GM18502 (cell line): ENCODE results near the gene PKNOX2.

ENCODE experiments used
- ATAC-seq: cut with Tn5 transposase; IDR thresholded peaks from one replicate; pipeline ENCODE4 v1.9.1; 2021; ENCODE audit warnings: mild to moderate bottlenecking; ENCODE audit not compliant: unreplicated experiment, poor library complexity

PKNOX2 gene

DNA sequence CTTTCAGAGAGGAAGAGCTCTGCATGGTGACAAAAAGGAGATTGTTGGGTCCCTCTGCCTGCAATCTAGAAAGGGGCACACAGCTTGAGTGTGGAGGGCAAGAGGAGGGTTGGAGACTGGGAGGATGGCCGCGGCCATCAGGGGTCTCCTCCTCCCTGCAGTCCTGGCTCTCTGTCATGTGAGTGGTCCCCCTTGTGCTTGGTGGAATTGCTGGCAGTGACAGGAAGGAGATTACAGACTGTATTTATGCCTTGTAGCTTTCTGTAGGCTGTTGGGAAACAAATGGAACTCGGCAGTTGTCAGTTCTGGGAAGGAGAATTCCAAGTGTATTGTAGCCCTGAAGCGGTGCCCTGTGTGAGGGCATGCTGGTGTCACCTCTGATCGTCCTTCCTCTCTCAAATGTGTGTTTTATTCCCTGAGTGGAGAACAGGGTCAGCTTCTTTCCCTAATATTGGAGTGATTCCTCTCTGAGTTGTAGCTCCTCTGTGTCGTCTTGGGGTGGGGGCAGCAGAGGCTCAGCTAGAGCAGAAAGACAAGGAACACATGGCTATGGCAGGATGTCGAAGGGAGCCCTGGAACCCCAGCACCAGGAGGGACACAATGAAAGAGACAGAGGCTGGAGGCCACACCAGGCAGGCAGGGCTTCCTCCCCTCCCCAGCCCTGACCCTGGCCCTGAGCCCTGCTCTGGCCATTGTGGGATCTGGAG, 163.1 kb downstream of the PKNOX2 start:
- ATAC-seq = no peak

DNA sequence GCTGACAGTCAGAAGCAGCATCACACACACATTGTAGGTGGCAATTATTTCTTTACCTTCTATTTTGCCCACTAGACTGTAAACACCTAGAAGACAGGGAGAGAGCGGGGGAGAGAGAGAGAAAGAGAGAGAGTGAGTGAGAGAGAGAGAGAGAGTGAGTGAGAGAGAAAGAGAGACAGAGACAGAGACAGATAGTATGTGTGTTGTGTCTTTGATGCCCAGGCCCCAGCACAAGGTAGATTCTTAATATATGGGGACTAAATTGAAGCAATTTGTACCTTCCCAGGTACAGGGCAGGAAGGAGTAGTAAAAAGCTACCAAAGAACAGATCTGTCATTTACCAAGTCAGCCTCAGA, 163.7 kb downstream of the PKNOX2 start:
- no peak for ATAC-seq

DNA sequence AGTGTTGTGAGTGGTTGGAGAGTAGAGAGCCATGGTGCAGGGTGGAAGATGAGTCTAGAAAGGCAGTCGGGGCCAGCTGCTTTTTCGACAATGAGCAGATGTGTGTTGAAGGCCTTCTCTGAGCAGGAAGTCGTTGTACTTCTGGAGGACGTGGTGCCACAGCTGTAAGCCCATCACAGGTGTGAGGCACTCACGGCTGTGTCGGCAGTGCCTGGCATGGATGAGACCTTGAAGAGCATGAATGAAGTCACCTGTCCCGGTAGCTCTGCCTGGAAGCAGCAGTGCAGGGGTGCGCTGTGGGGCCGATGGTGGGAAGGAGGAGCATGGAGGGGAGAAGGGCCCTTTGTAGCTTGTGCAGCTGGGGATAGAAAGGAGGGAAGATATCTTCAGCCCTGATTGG, 165.2 kb downstream of the PKNOX2 start:
- ATAC-seq = no peak

DNA sequence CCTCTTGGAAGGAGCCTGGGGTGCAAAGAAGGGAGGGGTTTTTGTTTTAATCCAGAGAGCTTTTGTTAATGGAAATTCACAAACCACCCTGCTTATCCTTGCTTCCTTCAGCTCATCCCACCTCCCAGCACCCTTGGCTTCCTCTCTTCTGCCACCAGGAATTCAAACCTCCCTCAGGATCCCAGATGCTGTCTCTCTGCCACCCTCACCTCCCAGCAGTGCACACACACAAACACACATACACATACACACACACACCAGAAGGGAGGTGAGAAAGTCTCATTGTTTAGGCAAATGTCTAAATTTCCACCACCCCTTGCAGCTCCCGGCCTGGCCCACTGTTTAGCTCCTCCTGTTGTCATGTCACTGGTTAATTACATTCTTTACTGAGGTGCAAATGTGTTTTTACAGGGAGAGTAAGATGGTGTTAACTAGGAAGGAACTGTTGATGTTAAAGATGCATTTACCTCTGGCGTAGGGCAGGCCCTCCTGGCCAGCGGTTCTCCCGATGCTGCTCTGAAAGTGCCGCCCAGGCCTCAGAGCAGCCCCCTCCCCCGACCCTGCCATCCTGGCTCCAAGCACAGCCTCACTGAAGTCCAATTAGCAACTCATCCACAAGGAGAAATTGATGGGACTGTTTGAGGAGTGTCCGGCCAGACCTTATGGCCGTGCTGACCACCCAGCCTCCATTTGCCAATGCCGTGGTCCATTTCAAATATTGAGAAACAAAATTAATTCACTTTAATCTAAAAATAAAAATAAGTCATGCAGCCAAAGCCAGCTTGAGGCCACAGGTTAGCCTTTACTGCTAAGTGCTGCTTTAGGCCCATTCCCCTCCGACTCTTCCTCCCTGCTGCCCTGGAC, 166.1 kb downstream of the PKNOX2 start:
- no peak for ATAC-seq

DNA sequence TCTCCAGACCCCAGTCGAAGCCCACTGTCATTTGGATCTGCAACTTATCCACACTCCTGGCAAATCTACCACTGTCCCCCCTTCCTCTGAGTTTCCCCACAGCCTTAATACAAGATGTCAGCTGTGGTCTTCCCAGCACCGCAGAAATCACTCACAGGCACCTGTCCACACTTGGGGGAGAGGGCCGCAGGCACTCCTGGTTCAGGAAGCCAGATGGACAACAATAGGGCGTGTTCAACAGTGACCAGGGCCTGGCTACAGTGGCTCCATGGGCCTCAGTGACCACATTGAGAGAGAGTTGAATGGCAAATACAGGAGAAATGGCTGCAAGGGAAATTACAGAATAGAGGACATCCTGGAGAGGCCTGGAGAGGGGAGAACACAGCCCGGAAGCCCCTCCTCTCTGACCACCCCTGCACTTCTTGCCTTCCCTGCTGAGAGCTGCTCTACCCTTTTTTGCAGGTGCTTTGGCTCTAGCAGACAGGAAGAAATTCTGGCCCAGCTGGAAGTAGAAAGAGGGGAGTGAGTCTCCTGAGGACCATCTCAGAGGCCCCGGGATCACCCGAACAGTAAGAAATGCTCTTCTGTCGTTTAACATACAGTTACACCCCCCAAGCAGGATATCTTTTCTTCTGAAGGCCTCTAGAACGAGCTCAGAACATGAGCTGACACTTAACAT, 166.9 kb downstream of the PKNOX2 start:
- ATAC-seq = no peak

DNA sequence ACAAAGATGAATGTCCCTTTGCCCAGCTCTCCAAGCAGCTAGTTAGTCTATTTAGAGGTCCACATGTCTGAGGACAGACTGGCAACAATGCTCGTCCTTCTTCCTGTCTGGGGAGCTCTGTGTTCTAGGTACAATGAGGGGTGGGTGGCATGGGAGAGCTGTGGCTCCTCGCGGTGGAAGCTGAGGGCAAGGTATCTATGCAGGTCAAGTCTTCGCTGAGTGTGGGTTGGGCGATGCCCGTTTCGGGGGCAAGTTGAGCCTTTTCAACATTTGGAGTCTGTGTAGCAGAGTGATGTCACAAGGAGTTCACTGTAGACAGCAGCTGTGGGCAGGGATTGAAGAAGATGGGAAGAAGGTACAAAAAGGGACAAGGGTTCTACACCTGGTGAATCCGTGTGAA, 168.3 kb downstream of the PKNOX2 start:
- ATAC-seq = no peak

DNA sequence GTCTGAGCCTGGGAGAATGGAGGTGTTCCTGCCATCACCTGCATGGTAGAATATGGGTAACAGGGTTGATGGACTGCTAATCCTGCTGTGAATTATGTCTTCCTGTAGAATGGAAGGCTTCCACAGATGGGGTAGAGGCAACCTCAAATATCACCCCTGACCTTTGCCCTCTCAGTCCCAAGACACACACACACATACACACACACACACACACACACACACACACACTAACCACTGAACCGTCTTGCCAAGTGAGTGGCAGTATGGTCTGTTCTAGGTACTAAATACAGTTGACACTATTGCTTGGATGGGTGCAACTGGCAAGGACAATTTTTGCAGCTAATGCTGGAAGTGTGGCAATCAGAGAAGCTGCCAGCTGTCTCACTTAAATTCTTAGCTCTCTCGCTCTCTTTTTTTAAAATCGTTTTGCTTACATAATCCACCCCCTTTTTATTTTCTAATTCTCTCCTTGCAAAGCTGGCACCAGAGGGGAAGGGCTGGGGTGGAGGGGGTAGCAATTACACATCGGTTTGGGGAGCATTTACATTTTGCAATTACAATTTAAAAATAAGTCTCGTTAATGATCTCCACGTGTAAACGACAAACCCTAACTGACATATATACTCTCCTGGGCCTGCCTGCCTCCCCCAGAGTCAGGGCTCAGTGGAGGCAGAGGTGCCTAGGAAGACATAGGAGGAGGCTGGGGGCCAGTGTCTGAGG, 169.0 kb downstream of the PKNOX2 start:
- no peak for ATAC-seq

DNA sequence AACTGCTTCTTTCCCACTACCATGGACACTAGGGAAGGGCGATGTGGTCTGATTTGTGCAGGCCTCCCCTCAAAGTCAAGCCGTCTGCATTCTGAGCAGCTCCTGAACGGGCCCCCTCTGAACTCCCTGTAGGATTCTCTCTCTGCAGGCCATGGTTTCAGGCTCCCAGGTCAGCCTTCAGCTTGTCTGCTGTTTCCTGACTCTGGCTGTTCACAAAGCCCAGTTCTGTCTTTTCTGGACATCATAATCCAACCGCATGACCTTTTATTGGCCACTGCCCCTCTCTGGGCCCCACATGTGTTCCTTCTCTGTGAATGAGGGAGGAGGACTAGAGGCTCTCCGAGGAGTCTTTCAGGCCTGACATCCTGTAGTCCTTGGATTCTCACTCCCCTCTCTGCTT, 170.6 kb downstream of the PKNOX2 start:
- ATAC-seq = no peak

DNA sequence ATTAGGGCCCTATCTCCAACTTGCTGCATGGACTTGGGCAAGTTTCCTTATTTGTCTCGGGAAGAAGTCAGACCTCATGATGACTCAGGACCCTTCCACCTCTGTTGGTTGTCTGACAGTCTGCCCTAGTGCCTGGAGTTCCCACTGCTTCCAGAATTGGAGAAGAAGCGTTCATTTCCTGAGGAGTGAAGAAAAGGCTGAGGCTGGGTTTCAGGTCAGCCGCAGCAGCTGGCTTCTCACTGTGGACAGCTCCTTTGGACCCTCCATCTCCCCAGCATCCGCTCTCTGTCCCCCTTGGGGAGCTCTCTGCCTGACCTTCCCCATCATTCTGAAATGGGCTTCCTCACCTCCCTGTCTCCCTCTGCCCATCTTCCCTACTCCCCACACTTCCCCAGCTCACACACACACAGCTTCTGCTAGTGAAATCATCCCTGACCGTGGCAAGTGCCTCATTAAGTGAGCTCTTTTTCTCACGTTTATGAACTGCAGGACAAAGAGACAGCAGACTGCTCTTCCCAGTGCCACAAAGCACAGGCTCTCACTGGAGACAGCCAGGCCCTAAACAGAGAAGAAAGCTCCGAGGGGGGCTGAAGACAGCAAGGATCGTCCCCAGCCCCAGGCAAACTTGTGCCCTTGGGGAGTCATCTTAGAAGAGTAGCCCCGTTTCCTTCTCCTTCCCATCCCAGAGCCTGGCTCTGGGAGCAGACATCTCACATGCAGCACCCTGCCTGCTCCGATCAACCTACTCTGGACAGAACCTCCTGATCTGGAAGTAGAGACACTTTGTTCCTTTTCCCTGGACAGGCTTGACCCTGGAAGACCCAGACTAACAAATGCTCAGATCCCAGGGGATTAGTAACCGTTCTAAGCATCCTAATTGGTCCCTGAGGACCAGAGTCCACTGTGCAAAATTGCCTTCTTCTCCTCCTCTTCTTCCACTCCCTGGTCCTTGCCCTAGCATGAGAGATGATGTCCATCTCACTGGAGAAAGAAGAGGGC, 173.6 kb downstream of the PKNOX2 start:
- no peak for ATAC-seq

DNA sequence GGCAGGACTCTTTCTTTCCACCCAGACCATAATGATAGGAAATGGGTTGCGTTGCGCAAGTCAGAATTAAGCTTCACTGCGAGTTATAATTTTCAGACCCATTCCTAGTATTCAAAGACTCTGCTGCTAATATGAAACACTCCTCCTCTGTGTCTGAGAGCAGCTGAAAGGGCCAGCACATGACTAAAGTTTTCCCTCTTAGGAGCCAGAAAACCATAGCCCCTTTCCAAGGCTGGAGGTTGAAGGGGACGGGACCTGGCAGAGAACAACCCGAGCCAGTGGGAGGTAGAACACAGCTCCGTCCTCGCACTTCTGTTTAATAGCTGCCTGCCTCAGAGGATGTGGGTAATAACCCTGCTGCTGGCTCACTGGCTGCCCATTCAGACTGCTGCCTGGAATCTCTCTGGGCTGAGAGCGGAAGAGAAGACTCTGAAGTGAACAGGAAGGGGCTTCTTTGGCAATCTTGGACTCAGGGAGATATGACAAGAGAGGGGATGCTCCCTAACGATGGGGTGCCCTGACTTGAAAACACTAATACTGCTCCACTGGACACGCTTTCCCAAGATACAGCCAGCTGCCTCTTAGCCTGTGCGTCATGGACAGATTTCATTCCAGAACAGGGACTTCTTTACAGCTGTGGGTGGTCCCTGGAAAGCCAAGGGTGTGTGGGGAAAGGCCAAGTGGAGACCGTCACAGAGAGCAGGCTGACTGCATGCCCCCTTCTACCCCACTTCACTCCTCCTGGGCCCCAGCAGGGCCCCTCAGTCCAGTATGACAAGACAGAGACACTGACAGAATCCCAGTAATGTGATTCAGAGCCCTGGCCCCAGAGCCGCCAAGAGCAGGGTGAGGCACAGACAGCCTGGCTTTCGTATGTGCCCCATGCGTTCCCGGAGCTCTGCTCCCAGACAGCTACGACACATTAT, 174.6 kb downstream of the PKNOX2 start:
- no peak for ATAC-seq

DNA sequence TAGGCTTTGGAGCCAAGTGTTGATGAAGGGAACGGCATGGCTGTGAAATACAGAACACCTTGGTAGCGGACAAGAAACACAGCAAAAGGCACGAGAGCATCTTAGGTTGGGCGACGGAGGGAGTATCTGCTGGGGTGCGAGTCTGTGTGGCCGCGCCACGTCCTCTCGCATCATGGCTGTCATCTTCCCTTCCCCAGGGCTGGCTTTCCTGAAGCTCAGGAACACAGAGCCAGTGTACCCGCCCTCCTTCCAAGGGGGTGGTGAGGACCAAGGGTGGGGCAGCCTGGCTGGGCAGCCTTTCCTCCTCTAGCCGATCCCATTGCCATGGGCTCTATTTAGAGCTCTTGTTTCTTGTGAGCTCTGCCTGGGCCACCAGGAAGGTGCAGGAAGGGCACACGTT, 177.1 kb downstream of the PKNOX2 start:
- no peak for ATAC-seq

DNA sequence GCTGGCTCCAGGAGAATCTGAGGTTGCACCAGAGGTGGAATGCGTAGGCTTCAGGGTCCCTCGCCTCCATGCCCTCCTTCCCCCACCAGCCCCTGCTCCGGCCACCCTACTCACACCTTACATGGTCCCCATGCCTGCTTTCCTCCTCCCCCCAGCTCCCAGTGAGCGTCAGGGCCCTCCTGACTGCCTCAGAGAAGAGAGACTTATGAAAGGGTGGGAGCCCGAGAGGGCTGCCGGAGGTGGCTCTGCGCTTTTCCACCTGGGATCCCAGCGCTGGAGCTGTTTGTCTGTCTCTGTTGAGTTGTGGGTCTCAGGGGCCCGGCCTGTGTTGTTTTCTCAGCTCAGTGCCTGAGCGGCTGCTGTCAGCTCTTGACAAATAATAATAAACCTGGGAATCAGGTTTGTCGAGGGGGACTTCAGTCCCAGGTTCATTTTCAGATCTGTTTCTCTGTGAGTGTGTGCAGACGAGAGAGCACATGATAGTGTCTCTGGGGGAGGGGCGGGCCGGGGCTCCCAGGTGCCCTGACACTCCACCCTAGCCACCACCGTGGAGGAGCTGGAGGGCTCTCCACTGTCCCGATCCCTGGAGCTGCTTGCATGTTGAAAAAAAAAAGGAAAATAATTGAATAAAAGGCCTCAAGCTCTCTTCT, 177.9 kb downstream of the PKNOX2 start:
- ATAC-seq = no peak

DNA sequence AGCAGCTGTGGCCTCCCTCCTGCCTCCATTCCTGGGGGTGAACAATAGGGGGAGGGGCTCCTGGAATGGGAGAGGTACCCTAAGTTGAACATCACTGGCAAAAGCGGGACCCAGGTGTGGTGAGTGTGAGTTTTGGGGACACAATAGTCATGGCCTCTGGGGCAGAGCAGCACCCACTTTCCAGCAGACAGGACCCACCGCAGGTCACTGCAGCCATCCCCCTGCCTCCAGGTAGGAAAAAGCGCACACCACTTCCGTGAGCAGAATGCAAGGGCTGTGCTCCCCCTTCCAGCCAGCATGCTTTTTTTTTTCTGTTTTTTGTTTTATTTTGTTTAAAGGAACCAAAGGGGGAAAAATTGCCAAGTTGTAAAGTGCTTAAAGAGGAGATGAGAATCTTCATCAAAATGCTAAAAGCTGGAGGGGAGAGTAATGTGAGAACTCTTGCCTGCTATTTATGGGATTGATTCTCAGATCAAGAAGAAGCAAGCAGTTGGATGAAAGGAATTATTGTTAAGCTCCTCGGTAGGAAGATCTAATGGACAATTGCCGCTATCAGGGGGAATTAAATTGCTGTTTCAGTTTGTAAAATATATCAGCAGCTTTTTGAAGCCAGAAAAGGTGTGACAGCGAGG, 178.7 kb downstream of the PKNOX2 start:
- ATAC-seq = no peak

DNA sequence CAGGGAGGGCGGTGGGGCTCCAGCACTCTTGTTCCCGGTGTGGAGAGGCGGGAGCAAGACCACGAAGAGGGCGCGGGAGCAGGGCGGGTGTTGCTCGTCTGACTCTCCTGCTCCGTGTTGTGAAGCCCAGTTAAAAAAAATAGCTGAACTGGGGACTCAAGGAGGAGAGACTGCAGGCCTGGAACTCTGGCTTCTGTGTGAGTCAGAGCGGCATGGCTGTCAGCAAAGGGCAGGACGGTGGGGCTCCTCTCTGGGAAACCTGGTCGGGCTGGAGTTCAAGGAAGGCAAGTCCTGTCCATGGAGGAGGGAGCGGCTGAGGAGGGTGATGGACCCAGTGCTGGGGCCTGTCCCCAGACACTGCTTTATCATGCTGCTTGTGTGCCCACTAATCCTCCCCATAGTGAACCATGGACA, 179.2 kb downstream of the PKNOX2 start:
- no peak for ATAC-seq

DNA sequence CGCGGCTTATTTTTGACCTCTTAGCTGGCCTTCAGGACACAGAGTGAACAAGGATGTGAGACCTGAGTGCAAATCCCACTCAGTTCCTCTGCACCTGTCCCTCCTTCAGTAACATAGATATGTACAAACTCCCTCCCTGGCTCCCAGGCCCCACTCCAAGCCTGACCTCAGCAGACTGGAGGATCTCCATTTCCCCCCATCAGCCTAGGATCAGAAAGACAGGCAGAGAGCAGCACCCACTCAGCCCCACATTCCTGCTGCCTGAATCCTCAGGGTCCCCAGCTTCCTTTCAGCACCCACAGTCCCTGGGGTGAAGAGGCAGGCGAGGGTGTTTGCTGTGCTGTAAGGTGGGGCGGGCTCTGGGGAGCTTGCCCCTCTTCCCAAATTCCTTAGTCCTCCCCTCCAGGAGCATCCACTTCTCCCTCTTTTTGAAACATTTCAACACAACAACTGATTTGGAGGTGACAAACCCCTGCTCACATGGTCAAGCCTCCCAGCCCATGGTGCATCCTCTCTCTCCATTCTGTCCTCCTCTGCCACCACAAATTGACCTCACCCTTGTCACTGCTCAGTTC, 180.4 kb downstream of the PKNOX2 start:
- ATAC-seq = no peak

DNA sequence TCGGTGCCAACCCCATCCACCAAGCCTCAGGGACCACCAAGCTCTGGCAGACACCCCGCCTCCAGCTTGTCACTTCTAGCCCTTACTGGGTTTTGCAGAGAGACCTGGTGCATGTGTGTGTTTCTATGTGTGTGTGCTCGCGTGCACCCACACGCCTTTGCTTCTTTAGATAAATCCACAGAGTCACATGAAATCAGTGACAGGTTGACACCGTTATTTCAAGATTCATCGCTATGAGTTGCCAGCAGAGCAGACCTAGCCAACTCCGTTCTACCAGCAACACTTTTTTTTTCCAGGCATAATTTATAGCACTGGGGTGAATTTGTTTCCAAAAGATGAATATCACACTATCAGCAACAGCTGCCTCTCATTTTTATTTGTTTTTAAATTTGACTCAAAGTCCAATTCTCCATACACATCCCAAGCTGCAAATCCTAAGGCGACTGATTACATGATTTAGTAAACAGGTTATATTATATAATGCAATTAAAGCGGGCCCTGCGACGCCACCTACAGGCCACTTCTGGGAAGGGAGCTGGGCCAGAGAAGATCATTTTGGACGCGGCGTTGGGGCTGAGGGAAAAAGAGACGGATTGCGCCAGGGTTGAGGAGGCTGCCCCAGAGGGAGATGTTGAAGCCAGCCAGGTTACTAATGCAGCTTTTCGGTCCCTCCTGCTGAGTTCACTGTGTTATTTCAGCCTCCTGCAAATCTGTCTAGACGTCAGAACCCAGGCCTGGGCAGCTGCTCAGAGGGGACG, 181.0 kb downstream of the PKNOX2 start:
- ATAC-seq = peak; percentile 46

DNA sequence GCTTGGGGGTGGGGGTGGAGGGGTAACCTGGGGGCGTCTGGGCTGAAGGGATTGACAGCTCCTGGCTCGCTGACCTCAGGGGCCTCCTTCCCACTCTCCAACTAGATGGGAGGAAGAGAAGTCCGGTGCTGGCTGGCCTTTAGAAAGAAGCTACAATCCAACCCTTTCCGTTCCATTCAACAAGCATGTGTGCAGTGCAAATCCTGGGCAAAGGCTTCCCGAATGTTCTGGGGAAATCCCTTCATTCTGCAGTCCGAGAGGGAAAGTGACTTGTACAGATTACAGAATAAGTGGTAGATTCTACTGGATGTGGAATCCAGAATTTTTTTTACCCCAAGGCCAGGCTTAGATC, 181.6 kb downstream of the PKNOX2 start:
- no peak for ATAC-seq
